ENCODE data around the gene CPZ. TPM values are rescaled to one million over a fixed set of nuclear protein-coding genes. Genes with fewer than 3 reads are reported as not detected.

CPZ gene
- total RNA-seq, 1 donor from 2014 or later, result 0.27 TPM

- H3K27ac Mint-ChIP-seq (ENCODE audit: unreplicated experiment), result no peak overlapping the region
- H3K4me3 Mint-ChIP-seq (ENCODE audit: unreplicated experiment), result no peak overlapping the region
These were observed 7.4 kb upstream of the CPZ start for GRCh38 chr4:8585186-8585585.

GRCh38 chr4:8585721-8586212 lies 6.8 kb upstream of the CPZ start:
- H3K27me3 Mint-ChIP-seq (ENCODE audit: unreplicated experiment), result peaks cover 14% of the 10 kb centered on the region
- DNase-seq, result no peak
- H3K27ac Mint-ChIP-seq (ENCODE audit: unreplicated experiment), result no peak overlapping the region
- no peaks in the 10 kb centered on the region for H3K36me3 Mint-ChIP-seq (ENCODE audit: unreplicated experiment)
- peaks cover 15% of the 10 kb centered on the region for H3K4me1 Mint-ChIP-seq (ENCODE audit: low read depth, unreplicated experiment)
- no peak overlapping the region for H3K4me3 Mint-ChIP-seq (ENCODE audit: unreplicated experiment)
- TF ChIP-seq CTCF (IDR thresholded peaks at IDR 0.05; ENCODE audit: partially characterized antibody, unreplicated experiment), result no peak
- no peaks in the 10 kb centered on the region for H3K9me3 Mint-ChIP-seq (ENCODE audit: unreplicated experiment)

More at GRCh38 chr4:8585186-8585585, 7.4 kb upstream of the CPZ start:
- no peak for DNase-seq
- Mint-ChIP-seq H3K36me3 (ENCODE audit: unreplicated experiment) (no peaks in the 10 kb centered on the region), H3K4me1 (ENCODE audit: low read depth, unreplicated experiment) (peaks cover 12% of the 10 kb centered on the region), H3K27me3 (ENCODE audit: unreplicated experiment) (peaks cover 12% of the 10 kb centered on the region), H3K9me3 (ENCODE audit: unreplicated experiment) (no peaks in the 10 kb centered on the region)
- no peak for TF ChIP-seq CTCF (IDR thresholded peaks at IDR 0.05; ENCODE audit: partially characterized antibody, unreplicated experiment)

DNA sequence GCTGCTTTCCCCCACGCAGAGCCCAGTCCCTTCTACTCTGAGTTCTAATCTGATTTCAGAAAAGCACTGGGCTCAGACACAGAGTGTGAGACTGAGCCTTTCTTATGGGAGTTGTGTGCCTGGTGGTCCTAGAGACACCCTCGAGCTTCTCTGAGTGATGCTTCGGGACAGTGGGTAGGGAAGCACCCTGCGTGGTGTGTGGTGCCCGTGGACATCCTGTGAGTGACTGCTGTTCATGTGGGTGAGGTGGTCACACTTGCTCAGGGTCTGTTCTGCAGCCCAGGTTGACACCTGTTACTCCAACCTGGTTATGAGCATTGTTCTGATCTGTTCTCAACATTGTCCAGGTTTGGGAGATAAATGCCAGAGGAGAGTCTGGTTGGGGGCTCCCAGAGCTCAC lies 6.3 kb upstream of the CPZ start:
- no peak for TF ChIP-seq CTCF (IDR thresholded peaks at IDR 0.05; ENCODE audit: partially characterized antibody, unreplicated experiment)
- Mint-ChIP-seq H3K27me3 (ENCODE audit: unreplicated experiment) (peaks cover 14% of the 10 kb centered on the region), H3K27ac (ENCODE audit: unreplicated experiment) (no peak overlapping the region), H3K4me1 (ENCODE audit: low read depth, unreplicated experiment) (peaks cover 16% of the 10 kb centered on the region), H3K9me3 (ENCODE audit: unreplicated experiment) (no peaks in the 10 kb centered on the region), H3K36me3 (ENCODE audit: unreplicated experiment) (no peaks in the 10 kb centered on the region), H3K4me3 (ENCODE audit: unreplicated experiment) (no peak overlapping the region)
- DNase-seq, result no peak

GRCh38 chr4:8586671-8587468 lies 5.7 kb upstream of the CPZ start:
- H3K27me3 Mint-ChIP-seq (ENCODE audit: unreplicated experiment), result peaks cover 14% of the 10 kb centered on the region
- peak; percentile 9 for DNase-seq
- no peak for TF ChIP-seq CTCF (IDR thresholded peaks at IDR 0.05; ENCODE audit: partially characterized antibody, unreplicated experiment)
- H3K4me1 Mint-ChIP-seq (ENCODE audit: low read depth, unreplicated experiment), result peaks cover 20% of the 10 kb centered on the region
- H3K4me3 Mint-ChIP-seq (ENCODE audit: unreplicated experiment), result no peak overlapping the region
- H3K36me3 Mint-ChIP-seq (ENCODE audit: unreplicated experiment), result no peaks in the 10 kb centered on the region
- no peak overlapping the region for H3K27ac Mint-ChIP-seq (ENCODE audit: unreplicated experiment)
- H3K9me3 Mint-ChIP-seq (ENCODE audit: unreplicated experiment), result peaks cover 3% of the 10 kb centered on the region
